ENCODE data around the gene LRRK1.

GRCh38 chr15:100878648-100879047 is 40.5 kb upstream of the LRRK1 start:
- no peak for TF ChIP-seq CTCF (IDR thresholded peaks at IDR 0.05)
- no peak for TF ChIP-seq POLR2AphosphoS5 (IDR thresholded peaks at IDR 0.05)

Data from sigmoid colon (tissue), 4 donors.